ENCODE measurements around the gene PLEKHS1. TPM values are rescaled to one million over a fixed set of nuclear protein-coding genes. Genes with fewer than 3 reads are reported as not detected.
A peak's percentile ranks its signal among the peaks of the same experiment; 100 is the strongest.

The PLEKHS1 gene
- total RNA-seq (2021; ENCODE audit: unreplicated experiment) (0.21 TPM), Bru-seq, nascent RNA (percentile 22 among the genes with signal in this experiment), BruChase-seq, experiment 1, labeled RNA remaining after a 2-hour chase (percentile 24 among the genes with signal in this experiment), BruChase-seq, experiment 2, labeled RNA remaining after a 6-hour chase (percentile 23 among the genes with signal in this experiment)
- polyA plus RNA-seq (2012; ENCODE audit: insufficient read length): 0.27 TPM
- long read RNA-seq: 0 reads

DNA sequence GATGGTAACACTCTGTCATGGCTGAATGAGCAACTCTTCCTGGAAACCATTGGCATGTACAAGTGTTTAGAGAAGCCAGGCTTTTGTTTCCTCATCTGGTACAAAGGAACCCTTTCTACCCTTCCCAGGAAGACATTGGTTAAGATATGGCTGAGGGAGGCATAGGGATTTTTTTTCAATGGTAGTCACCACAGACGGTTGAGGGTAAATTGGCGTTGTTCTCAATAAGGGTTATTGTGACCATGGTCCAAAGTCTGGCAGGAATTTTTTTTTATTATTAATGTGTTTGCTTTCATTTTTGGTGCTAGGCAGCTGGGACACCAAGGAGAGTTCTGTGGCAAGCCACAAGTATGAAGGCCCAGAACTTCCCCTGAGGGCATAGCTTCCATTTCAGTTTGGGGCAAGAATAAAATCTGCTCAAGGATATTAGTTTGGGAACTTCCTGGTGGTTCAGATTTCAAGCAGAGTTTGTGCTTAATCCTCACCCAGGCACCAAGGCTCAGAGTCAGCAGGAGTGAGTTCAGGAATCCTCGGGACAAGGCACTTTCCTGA is at the start of gene PLEKHS1:
Gene PLEKHS1, plus strand, starts transcription at position 502 of the 552 bp plus-strand sequence. CDS start 3,596 bp downstream, outside the sequence.
- no peak for ATAC-seq
- H3K4me1 ChIP-seq (ENCODE audit: control insufficient read depth, insufficient read depth, low read length): no peaks in the 10 kb centered on the region
- in situ Hi-C loops (cut with HindIII; ENCODE audit: low pct_unique_long_range_greater_than_20kb, low sequenced_read_pairs): no loop called here
- intact Hi-C loops (cut with micrococcal nuclease; ENCODE audit: unreplicated experiment): no loop called here
- peaks cover 3% of the 10 kb centered on the region; the same call in 1 of the 2 replicates for H3K27me3 ChIP-seq (ENCODE audit: control insufficient read depth, insufficient read depth, low read length)
- ChIA-PET CTCF (no interaction called here), POLR2A (no interaction called here)
- H3K36me3 ChIP-seq (ENCODE audit: control insufficient read depth, insufficient read depth, low read length): no peaks in the 10 kb centered on the region
- no TSS peak for BruUV-seq (replicated peaks)
- no peak within 1 kb of the TSS for H3K4me3 ChIP-seq (ENCODE audit: low read depth in 2 of 2, low read length in 2 of 2)
- TF ChIP-seq, protein P1, sequence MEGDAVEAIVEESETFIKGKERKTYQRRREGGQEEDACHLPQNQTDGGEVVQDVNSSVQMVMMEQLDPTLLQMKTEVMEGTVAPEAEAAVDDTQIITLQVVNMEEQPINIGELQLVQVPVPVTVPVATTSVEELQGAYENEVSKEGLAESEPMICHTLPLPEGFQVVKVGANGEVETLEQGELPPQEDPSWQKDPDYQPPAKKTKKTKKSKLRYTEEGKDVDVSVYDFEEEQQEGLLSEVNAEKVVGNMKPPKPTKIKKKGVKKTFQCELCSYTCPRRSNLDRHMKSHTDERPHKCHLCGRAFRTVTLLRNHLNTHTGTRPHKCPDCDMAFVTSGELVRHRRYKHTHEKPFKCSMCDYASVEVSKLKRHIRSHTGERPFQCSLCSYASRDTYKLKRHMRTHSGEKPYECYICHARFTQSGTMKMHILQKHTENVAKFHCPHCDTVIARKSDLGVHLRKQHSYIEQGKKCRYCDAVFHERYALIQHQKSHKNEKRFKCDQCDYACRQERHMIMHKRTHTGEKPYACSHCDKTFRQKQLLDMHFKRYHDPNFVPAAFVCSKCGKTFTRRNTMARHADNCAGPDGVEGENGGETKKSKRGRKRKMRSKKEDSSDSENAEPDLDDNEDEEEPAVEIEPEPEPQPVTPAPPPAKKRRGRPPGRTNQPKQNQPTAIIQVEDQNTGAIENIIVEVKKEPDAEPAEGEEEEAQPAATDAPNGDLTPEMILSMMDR (IDR thresholded peaks at IDR 0.05): no peak
- no peak for TF ChIP-seq TCF7L2 (IDR thresholded peaks at IDR 0.05; ENCODE audit: low read depth, low read length)
- TF ChIP-seq, protein P2, sequence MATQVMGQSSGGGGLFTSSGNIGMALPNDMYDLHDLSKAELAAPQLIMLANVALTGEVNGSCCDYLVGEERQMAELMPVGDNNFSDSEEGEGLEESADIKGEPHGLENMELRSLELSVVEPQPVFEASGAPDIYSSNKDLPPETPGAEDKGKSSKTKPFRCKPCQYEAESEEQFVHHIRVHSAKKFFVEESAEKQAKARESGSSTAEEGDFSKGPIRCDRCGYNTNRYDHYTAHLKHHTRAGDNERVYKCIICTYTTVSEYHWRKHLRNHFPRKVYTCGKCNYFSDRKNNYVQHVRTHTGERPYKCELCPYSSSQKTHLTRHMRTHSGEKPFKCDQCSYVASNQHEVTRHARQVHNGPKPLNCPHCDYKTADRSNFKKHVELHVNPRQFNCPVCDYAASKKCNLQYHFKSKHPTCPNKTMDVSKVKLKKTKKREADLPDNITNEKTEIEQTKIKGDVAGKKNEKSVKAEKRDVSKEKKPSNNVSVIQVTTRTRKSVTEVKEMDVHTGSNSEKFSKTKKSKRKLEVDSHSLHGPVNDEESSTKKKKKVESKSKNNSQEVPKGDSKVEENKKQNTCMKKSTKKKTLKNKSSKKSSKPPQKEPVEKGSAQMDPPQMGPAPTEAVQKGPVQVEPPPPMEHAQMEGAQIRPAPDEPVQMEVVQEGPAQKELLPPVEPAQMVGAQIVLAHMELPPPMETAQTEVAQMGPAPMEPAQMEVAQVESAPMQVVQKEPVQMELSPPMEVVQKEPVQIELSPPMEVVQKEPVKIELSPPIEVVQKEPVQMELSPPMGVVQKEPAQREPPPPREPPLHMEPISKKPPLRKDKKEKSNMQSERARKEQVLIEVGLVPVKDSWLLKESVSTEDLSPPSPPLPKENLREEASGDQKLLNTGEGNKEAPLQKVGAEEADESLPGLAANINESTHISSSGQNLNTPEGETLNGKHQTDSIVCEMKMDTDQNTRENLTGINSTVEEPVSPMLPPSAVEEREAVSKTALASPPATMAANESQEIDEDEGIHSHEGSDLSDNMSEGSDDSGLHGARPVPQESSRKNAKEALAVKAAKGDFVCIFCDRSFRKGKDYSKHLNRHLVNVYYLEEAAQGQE (IDR thresholded peaks at IDR 0.05; ENCODE audit: insufficient read depth in 1 of 2, low read depth in 2 of 2, low read length in 1 of 2): no peak
- TF ChIP-seq POLR2AphosphoS5 (IDR thresholded peaks at IDR 0.05; ENCODE audit: low read depth, low read length): no peak
- TF ChIP-seq SIN3A (IDR thresholded peaks at IDR 0.05; ENCODE audit: borderline replicate concordance, insufficient read depth, low read depth, low read length): no peak
- DNase-seq (ENCODE audit: low read depth, low spot score): no peak
- H3K9me3 ChIP-seq (ENCODE audit: control insufficient read depth, insufficient read depth, low read depth, low read length): no peaks in the 10 kb centered on the region
- H3K27ac ChIP-seq (ENCODE audit: low read length): no peak within 1 kb of the TSS

DNA sequence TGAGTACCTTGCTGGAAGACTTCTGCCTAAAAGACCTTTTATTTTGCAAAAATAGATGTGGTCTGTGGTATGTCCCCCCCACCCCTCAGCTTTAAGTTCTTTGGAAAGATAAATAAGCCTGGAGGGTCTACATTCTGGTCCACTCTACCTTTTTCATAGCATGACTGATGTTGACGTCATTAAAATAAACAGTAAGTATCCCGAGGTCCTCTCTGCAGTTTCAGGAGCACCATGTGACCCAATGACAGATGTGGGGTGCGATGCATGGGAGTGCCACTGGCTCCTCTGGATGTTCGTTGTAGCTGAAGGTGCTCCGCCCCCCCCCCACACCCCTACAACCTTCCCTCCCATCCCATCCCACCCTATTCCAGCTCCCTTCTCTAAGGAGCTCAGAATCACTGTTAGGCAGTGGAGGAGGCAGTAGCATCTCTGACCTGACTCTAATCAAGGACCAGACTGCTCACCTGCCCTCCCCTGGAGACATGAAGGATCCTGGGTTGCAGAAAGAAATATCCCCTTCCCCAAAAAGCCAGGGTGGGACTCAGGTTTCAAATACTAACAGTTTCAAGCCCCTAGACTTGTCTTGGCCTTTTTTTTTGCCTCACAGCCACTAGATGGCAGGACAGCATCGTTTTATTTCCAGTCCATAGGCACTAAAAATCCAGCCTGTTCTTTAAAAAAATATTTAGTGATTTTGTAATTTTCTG is 46.7 kb upstream of the PLEKHS1 start:
- ChIA-PET CTCF (interaction anchor here (0.7 to 1.0 kb wide), 2 partner anchors 187 to 561 kb away, joined by 4 read pairs; no protein-coding TSS in a partner anchor), POLR2A (no interaction called here)
- DNase-seq (ENCODE audit: low read depth, low spot score): peak; percentile 12
- Histone ChIP-seq H3K36me3 (ENCODE audit: control insufficient read depth, insufficient read depth, low read length) (no peaks in the 10 kb centered on the region), H3K27me3 (ENCODE audit: control insufficient read depth, insufficient read depth, low read length) (no peaks in the 10 kb centered on the region), H3K9me3 (ENCODE audit: control insufficient read depth, insufficient read depth, low read depth, low read length) (no peaks in the 10 kb centered on the region), H3K4me1 (ENCODE audit: control insufficient read depth, insufficient read depth, low read length) (no peaks in the 10 kb centered on the region), H3K4me3 (ENCODE audit: low read depth in 2 of 2, low read length in 2 of 2) (no peak overlapping the region), H3K27ac (ENCODE audit: low read length) (no peak overlapping the region)
- peak; percentile 81 for ATAC-seq
- TF ChIP-seq, protein P1 (IDR thresholded peaks at IDR 0.05): peak; percentile 87
- TF ChIP-seq TCF7L2 (IDR thresholded peaks at IDR 0.05; ENCODE audit: low read depth, low read length): no peak
- intact Hi-C loops (cut with micrococcal nuclease; ENCODE audit: unreplicated experiment) (loop anchor here (1.0 to 10.0 kb wide), 2 partner anchors 140 to 399 kb away; no protein-coding TSS in a partner anchor), in situ Hi-C loops (cut with HindIII; ENCODE audit: low pct_unique_long_range_greater_than_20kb, low sequenced_read_pairs) (no loop called here)
- no TSS peak for BruUV-seq (replicated peaks)

Data from Panc1 (cell line).